Skin epidermis (tissue), 12 donors: Measurements from ENCODE around the gene FAM110C.
"Not testable (repeated sequence)": the region's sequence is repeated elsewhere in the genome, so short reads cannot be mapped to it uniquely, and the experiment has no call there.

Experiments used
- H3K27ac ChIP-seq, 21 experiments: fragments of 200-600 bp; sonication (generic) in 11 of 21; one replicate each; pipeline ENCODE4 v1.5.0; 2020; ENCODE audit warnings: mild to moderate bottlenecking in 3 of 21, inconsistent platforms in 2 of 21, moderate library complexity in 2 of 21
- H3K4me3 ChIP-seq, 7 experiments: fragments of 200-600 bp; sonication (generic) in 2 of 7; one replicate each; pipeline ENCODE4 v1.5.0; 2020; ENCODE audit warnings: inconsistent platforms in 2 of 7, mild to moderate bottlenecking in 2 of 7, moderate library complexity in 1 of 7

The FAM110C gene

DNA sequence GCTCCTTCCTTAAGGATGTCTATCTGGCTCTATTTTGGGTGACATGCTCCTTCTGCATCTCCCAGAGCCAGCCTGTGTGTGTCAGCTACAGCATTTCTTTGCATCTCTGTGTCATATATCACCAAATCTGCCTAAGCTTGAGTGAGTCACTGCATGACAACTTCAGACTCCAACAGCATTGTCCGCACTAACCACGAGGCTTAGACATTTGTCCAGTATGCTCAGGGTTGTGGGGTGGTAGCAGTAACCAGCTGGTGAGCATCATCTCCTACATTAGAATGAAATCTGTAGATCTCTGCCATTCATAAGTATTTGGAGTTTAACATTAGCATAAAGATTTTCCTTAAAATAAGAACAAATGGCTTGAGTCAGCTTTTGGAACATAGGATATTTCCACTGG, 30.4 kb downstream of the FAM110C start:
- H3K27ac ChIP-seq, H3K4me3 ChIP-seq: not testable (repeated sequence)

DNA sequence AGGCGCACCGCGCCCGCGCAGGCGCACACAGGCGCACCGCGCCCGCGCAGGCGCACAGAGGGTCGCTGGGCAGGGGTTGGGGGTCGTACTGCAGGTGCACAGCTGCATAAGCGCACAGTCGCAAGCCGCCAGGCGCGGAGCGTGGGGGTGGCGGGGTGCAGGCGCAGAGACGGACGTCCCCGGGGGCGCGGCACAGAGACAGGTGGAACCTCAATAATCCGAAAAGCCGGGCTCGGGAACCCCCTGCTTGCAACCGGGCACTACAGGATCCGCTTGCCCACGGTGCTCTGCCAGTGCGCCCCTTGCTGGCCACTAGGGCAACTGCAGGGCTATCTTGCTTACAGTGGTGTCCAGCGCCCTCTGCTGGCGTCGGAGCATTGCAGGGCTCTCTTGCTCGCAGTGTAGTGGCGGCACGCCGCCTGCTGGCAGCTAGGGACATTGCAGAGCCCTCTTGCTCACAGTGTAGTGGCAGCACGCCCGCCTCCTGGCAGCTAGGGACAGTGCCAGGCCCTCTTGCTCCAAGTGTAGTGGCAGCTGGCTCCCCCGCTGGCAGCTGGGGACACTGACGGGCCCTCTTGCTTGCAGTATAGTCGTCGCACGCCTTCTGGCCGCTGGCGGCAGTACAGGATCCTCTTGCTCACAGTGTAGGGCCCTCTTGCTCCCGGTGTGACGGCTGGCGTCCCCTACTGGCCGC, 34.9 kb downstream of the FAM110C start:
- no peak overlapping the region for H3K27ac ChIP-seq
- H3K4me3 ChIP-seq, result no peak overlapping the region

DNA sequence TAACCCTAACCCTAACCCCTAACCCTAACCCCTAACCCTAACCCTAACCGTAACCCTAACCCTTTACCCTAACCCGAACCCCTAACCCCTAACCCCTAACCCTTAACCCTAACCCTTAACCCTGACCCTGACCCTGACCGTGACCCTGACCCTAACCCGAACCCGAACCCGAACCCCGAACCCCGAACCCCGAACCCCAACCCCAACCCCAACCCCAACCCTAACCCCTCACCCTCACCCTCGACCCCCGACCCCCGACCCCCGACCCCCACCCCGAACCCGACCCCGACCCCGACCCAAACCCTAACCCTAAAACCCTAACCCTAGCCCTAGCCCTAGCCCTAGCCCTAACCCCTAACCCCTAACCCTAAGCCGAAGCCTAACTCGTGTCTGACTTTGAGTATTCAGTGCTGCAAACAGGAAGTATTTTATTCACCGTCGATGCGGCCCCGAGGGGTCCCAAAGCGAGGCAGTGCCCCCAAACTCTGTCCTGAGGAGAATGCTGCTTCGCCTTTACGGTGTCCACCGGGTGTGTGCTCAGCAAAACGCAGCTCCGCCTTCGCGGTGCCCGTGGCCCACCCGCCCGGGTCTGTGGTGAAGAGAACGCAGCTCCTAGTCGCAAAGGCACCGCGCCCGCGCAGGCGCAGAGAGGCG, 36.0 kb downstream of the FAM110C start:
- H3K4me3 ChIP-seq, result no peak overlapping the region
- no peak overlapping the region for H3K27ac ChIP-seq
